MCF 10A (cell line): ENCODE data around the gene CACNA2D1. TPM values are rescaled to one million over a fixed set of nuclear protein-coding genes. Genes with fewer than 3 reads are reported as not detected.

ENCODE experiments used
- BruUV-seq: library from RNA; stranded (reverse); fragments of 400-500 nt; replicated peaks from 2 replicates; lab custom pipeline; 2021; lab: Mats Ljungman, UMichigan
- CTCF ChIA-PET: fragments of 300-600 bp; sonication (Branson Sonifier 250); formaldehyde crosslinking; extraction: SDS; loops from one replicate; lab custom pipeline; 2021; ENCODE audit warnings: antibody characterized with exemption, inconsistent platforms; lab: Yijun Ruan, JAX
- POLR2A ChIA-PET: fragments of 300-600, 350-650 bp; sonication (Branson Sonifier 250); formaldehyde crosslinking; extraction: SDS; loops from one replicate; lab custom pipeline; 2020; ENCODE audit warnings: antibody characterized with exemption, inconsistent platforms; lab: Yijun Ruan, JAX
- DNase-seq: peaks from one replicate; pipeline ENCODE4 v3.0.0-alpha.2; 2018; ENCODE audit not compliant: unreplicated experiment
- H3K27ac Mint-ChIP-seq: one replicate; pipeline ENCODE4 v1.8.0; 2022; ENCODE audit warnings: mild to moderate bottlenecking, low read depth, mixed read lengths; ENCODE audit not compliant: unreplicated experiment
- H3K27me3 Mint-ChIP-seq: one replicate; pipeline ENCODE4 v1.8.0; 2022; ENCODE audit warnings: mixed read lengths; ENCODE audit not compliant: insufficient read depth, unreplicated experiment
- H3K36me3 Mint-ChIP-seq: one replicate; pipeline ENCODE4 v1.8.0; 2022; ENCODE audit warnings: mild to moderate bottlenecking, moderate library complexity, mixed read lengths; ENCODE audit not compliant: insufficient read depth, unreplicated experiment
- H3K4me1 Mint-ChIP-seq: one replicate; pipeline ENCODE4 v1.8.0; 2022; ENCODE audit warnings: mixed read lengths; ENCODE audit not compliant: insufficient read depth, unreplicated experiment
- H3K4me3 Mint-ChIP-seq: one replicate; pipeline ENCODE4 v1.8.0; 2022; ENCODE audit warnings: mild to moderate bottlenecking, moderate library complexity, mixed read lengths; ENCODE audit not compliant: unreplicated experiment
- H3K9me3 Mint-ChIP-seq: one replicate; pipeline ENCODE4 v1.8.0; 2022; ENCODE audit warnings: mixed read lengths; ENCODE audit not compliant: unreplicated experiment
- CTCF ChIP-seq: fragments of 200-600 bp; IDR thresholded peaks from one replicate; pipeline ENCODE4 v1.8.0; 2022; ENCODE audit warnings: antibody characterized with exemption, mild to moderate bottlenecking; ENCODE audit not compliant: unreplicated experiment
- intact Hi-C: fragments of 100-400 bp; cut with micrococcal nuclease; formaldehyde crosslinking; loops from 2 replicates; pipeline ENCODE4 v1.14.1; 2022
- total RNA-seq: library from RNA; stranded (reverse); gene quantifications from 2 replicates; pipeline ENCODE4 v1.2.3, GENCODE V29; 2022

Gene CACNA2D1
- total RNA-seq, 1 experiment from 2014 or later = not detected

GRCh38 chr7:82098414-82098813 lies 345.2 kb downstream of the CACNA2D1 start:
- intact Hi-C loops = no loop called here
- Mint-ChIP-seq H3K36me3 (no peaks in the 10 kb centered on the region), H3K9me3 (no peaks in the 10 kb centered on the region), H3K27ac (no peak overlapping the region), H3K27me3 (peaks cover 40% of the 10 kb centered on the region), H3K4me3 (no peak overlapping the region), H3K4me1 (no peaks in the 10 kb centered on the region)
- BruUV-seq = no TSS peak
- POLR2A ChIA-PET = no interaction called here
- no peak for TF ChIP-seq CTCF
- DNase-seq = no peak
- CTCF ChIA-PET = no interaction called here

DNA sequence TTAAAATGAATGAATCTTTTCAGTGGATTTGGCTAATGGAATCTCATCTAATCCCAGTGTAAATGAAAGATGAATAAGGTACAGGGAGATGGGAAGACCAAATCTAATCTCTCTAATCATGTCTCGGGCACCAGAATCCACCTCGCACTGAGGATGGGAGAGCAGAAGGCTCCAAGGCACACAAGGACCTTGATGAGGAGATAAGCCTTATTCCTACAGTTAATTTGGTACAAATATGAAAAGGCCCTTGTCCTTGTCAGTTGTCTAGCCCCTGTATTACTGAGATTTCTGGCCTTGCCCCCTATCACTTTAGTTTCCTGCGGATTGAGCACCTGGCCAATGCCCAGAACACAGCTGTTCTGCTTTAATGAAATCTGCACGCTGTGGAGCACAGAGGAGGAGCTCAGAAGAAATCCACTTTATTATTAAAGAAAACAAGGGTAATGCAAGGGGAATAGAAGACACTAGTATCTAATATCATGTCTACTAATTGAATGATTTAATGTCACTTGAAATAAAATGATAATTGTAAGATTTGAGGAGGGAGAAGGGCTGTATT lies 352.4 kb downstream of the CACNA2D1 start:
- TF ChIP-seq CTCF = no peak
- DNase-seq = no peak
- POLR2A ChIA-PET = no interaction called here
- no TSS peak for BruUV-seq
- no peak overlapping the region for H3K27ac Mint-ChIP-seq
- CTCF ChIA-PET = no interaction called here
- intact Hi-C loops = no loop called here
- H3K9me3 Mint-ChIP-seq = no peaks in the 10 kb centered on the region
- H3K27me3 Mint-ChIP-seq = peaks cover 46% of the 10 kb centered on the region
- H3K36me3 Mint-ChIP-seq = no peaks in the 10 kb centered on the region
- no peak overlapping the region for H3K4me3 Mint-ChIP-seq
- no peaks in the 10 kb centered on the region for H3K4me1 Mint-ChIP-seq

GRCh38 chr7:82087099-82087498 lies 356.5 kb downstream of the CACNA2D1 start:
- Mint-ChIP-seq H3K27ac (no peak overlapping the region), H3K4me1 (no peaks in the 10 kb centered on the region), H3K4me3 (no peak overlapping the region), H3K9me3 (no peaks in the 10 kb centered on the region), H3K27me3 (peaks cover 60% of the 10 kb centered on the region), H3K36me3 (no peaks in the 10 kb centered on the region)
- no TSS peak for BruUV-seq
- no peak for TF ChIP-seq CTCF
- DNase-seq = no peak
- POLR2A ChIA-PET = no interaction called here
- intact Hi-C loops = no loop called here
- CTCF ChIA-PET = no interaction called here

DNA sequence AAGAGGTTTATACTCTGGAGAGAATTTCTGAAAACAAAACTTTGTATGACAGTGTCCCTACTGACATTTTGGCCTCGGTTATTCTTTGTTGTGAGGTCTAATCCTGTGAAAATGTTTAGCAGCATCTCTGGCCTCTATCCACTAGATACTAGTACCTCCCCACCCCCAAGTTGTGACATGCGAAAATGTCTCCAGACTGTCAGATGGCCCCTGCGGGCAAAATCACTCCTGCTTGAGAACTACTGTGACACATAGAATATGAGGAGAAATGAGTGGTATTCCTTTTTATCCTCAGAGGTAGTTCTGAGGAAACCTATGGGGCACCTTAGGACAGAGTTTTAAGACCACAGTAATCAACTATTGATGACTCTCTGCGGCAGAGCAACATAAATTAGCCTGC lies 358.5 kb downstream of the CACNA2D1 start:
- BruUV-seq = no TSS peak
- H3K4me1 Mint-ChIP-seq = no peaks in the 10 kb centered on the region
- TF ChIP-seq CTCF = no peak
- POLR2A ChIA-PET = no interaction called here
- H3K27me3 Mint-ChIP-seq = peaks cover 47% of the 10 kb centered on the region
- intact Hi-C loops = no loop called here
- no peaks in the 10 kb centered on the region for H3K36me3 Mint-ChIP-seq
- H3K9me3 Mint-ChIP-seq = no peaks in the 10 kb centered on the region
- no peak overlapping the region for H3K27ac Mint-ChIP-seq
- no peak for DNase-seq
- CTCF ChIA-PET = no interaction called here
- H3K4me3 Mint-ChIP-seq = no peak overlapping the region
